Thoracic aorta (tissue), 2 donors: Measurements from ENCODE around the gene CELF2. TPM values are rescaled to one million over a fixed set of nuclear protein-coding genes. Genes with fewer than 3 reads are reported as not detected.

Experiments used
- ATAC-seq: fragments of 150-250 bp; one replicate; pipeline ENCODE4 v1.8.0; 2017; ENCODE audit warnings: low read depth; ENCODE audit not compliant: insufficient number of reproducible peaks, low FRiP score
- DNase-seq: peaks from one replicate; pipeline ENCODE4 v3.0.0-alpha.2; 2020; ENCODE audit warnings: low spot score
- H3K27ac ChIP-seq, 2 donors: fragments of 200-600 bp; sonication (generic); 1 replicate in 1 of 2; 2 replicates in 1 of 2; pipeline ENCODE4 v1.5.1; 2016; ENCODE audit warnings: mild to moderate bottlenecking in 2 of 2, moderate library complexity in 2 of 2
- H3K27me3 ChIP-seq: fragments of 200-600 bp; sonication (generic); replicated peaks from 2 replicates; pipeline ENCODE4 v1.6.0; 2016; ENCODE audit warnings: mild to moderate bottlenecking; ENCODE audit not compliant: insufficient read depth
- H3K36me3 ChIP-seq: fragments of 200-600 bp; sonication (generic); one replicate; pipeline ENCODE4 v1.5.1; 2016
- H3K4me1 ChIP-seq, 2 donors: fragments of 200-600 bp; sonication (generic); 1 replicate in 1 of 2; 2 replicates in 1 of 2; pipeline versions ENCODE4 v1.5.1 to v1.6.0; 2016; ENCODE audit warnings: low read depth in 2 of 2, mild to moderate bottlenecking in 1 of 2; ENCODE audit not compliant: control insufficient read depth in 1 of 2
- H3K4me3 ChIP-seq: fragments of 200-600 bp; sonication (generic); 2 replicates; pipeline ENCODE4 v1.5.1; 2016; ENCODE audit warnings: mild to moderate bottlenecking
- H3K9me3 ChIP-seq: fragments of 200-600 bp; sonication (generic); 2 replicates; pipeline ENCODE4 v1.5.1; 2016
- CTCF ChIP-seq: fragments of 200-600 bp; sonication (generic); IDR thresholded peaks from one replicate; pipeline ENCODE4 v1.5.1; 2019; ENCODE audit warnings: antibody characterized with exemption
- total RNA-seq, 2 donors: library from RNA; depleted of rRNA; stranded (reverse); fragments of >200 nt; gene quantifications; one replicate each; pipeline versions ENCODE4 v1.1.0 to v1.2.3, GENCODE V29; 2016

Gene CELF2
- total RNA-seq, 2 donors from 2014 or later = 69.0 to 73.5 TPM

GRCh38 chr10:11023009-11023953, 5.6 kb downstream of the CELF2 start:
- Histone ChIP-seq H3K36me3 (no peaks in the 10 kb centered on the region), H3K27me3 (no peaks in the 10 kb centered on the region), H3K9me3 (no peaks in the 10 kb centered on the region), H3K4me1 (peaks cover 0 to 11% of the 10 kb centered on the region in 2 donors), H3K4me3 (no peak overlapping the region), H3K27ac (no peak overlapping the region)
- DNase-seq (no peak), ATAC-seq (no peak)
- no peak for TF ChIP-seq CTCF

GRCh38 chr10:11024596-11024995, 6.9 kb downstream of the CELF2 start:
- H3K27ac ChIP-seq = no peak overlapping the region
- no peak for DNase-seq
- H3K27me3 ChIP-seq = no peaks in the 10 kb centered on the region
- H3K4me3 ChIP-seq = no peak overlapping the region
- peaks cover 0 to 5% of the 10 kb centered on the region in 2 donors for H3K4me1 ChIP-seq
- TF ChIP-seq CTCF = no peak
- no peaks in the 10 kb centered on the region for H3K9me3 ChIP-seq
- no peaks in the 10 kb centered on the region for H3K36me3 ChIP-seq
- no peak for ATAC-seq

GRCh38 chr10:11025978-11026377, 8.3 kb downstream of the CELF2 start:
- no peak for DNase-seq
- no peaks in the 10 kb centered on the region for H3K27me3 ChIP-seq
- H3K36me3 ChIP-seq = no peaks in the 10 kb centered on the region
- no peak overlapping the region for H3K4me3 ChIP-seq
- H3K9me3 ChIP-seq = no peaks in the 10 kb centered on the region
- H3K27ac ChIP-seq = no peak overlapping the region
- no peak for ATAC-seq
- no peak for TF ChIP-seq CTCF
- H3K4me1 ChIP-seq = peaks cover 0 to 4% of the 10 kb centered on the region in 2 donors

GRCh38 chr10:11026773-11027172, 9.1 kb downstream of the CELF2 start:
- no peak overlapping the region for H3K27ac ChIP-seq
- H3K9me3 ChIP-seq = no peaks in the 10 kb centered on the region
- no peaks in the 10 kb centered on the region for H3K27me3 ChIP-seq
- no peak for TF ChIP-seq CTCF
- no peak overlapping the region for H3K4me3 ChIP-seq
- peaks cover 0 to 4% of the 10 kb centered on the region in 2 donors for H3K4me1 ChIP-seq
- ATAC-seq (no peak), DNase-seq (no peak)
- H3K36me3 ChIP-seq = no peaks in the 10 kb centered on the region

GRCh38 chr10:11034762-11035161, 17.1 kb downstream of the CELF2 start:
- Histone ChIP-seq H3K27me3 (no peaks in the 10 kb centered on the region), H3K9me3 (no peaks in the 10 kb centered on the region), H3K4me1 (peaks cover 7 to 18% of the 10 kb centered on the region in 2 donors), H3K27ac (no peak overlapping the region), H3K36me3 (no peaks in the 10 kb centered on the region), H3K4me3 (no peak overlapping the region)
- no peak for TF ChIP-seq CTCF
- DNase-seq (no peak), ATAC-seq (no peak)
